ENCODE results near the gene MRC1. TPM values are rescaled to one million over a fixed set of nuclear protein-coding genes. Genes with fewer than 3 reads are reported as not detected.

The MRC1 gene
- total and polyA plus RNA-seq, 2 experiments from 2014 or later = 0.03 to 0.22 TPM

DNA sequence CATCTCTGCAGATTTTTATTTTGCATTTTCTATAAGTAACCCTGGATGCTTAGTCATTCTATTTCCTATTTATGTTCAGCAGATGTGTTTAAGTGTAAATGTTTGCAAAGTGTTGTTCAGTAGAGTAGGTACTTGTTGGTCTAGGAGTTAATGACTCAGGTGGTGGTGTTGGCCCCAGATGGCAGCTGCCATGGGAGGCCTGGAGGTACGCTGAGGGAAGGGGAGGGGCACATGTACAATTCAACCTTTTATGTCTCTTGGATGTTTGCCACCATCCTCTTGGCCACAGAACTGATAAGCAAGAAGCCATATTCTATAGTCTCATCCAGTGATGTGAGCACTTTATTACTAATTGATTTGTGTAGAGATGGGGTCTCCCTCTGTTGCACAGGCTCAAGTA is 74.5 kb downstream of the MRC1 start:
- TF ChIP-seq CTCF (IDR thresholded peaks at IDR 0.05; ENCODE audit: low read depth, low read length) = no peak
- Histone ChIP-seq H3K27ac (no peak overlapping the region), H3K4me1 (ENCODE audit: low read depth) (peaks cover 6% of the 10 kb centered on the region), H3K27me3 (no peaks in the 10 kb centered on the region), H3K36me3 (no peaks in the 10 kb centered on the region), H3K4me3 (no peak overlapping the region), H3K9me3 (ENCODE audit: low read depth) (no peaks in the 10 kb centered on the region)
- DNase-seq (ENCODE audit: low read depth in 1 of 2, low spot score in 1 of 2) = no peak

GRCh38 chr10:17888189-17888588 is 79.0 kb downstream of the MRC1 start:
- Histone ChIP-seq H3K9me3 (ENCODE audit: low read depth) (no peaks in the 10 kb centered on the region), H3K27ac (no peak overlapping the region), H3K4me1 (ENCODE audit: low read depth) (no peaks in the 10 kb centered on the region), H3K4me3 (no peak overlapping the region), H3K36me3 (no peaks in the 10 kb centered on the region), H3K27me3 (no peaks in the 10 kb centered on the region)
- no peak for TF ChIP-seq CTCF (IDR thresholded peaks at IDR 0.05; ENCODE audit: low read depth, low read length)
- no peak for DNase-seq (ENCODE audit: low read depth in 1 of 2, low spot score in 1 of 2)

DNA sequence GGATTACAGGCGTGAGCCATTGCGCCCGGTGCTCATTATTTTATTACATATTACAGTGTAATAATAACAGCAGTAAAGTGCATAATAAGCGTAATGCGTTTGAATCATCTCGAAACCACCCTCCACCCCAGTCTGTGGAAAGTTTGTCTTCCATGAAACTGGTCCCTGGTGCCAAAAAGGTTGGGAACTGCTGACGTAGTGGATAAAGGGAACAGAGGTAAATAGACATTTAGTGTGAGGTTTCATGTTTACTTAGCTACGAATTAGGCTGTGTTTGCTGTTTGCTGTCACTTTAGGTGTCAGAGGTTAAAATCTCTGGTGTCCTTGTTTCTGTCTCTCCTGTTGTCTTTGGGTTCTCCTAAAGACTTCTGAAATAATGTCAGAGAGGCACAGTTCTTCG is 82.3 kb downstream of the MRC1 start:
- H3K36me3 ChIP-seq = no peaks in the 10 kb centered on the region
- no peak overlapping the region for H3K27ac ChIP-seq
- no peaks in the 10 kb centered on the region for H3K9me3 ChIP-seq (ENCODE audit: low read depth)
- H3K4me3 ChIP-seq = no peak overlapping the region
- H3K27me3 ChIP-seq = no peaks in the 10 kb centered on the region
- TF ChIP-seq CTCF (IDR thresholded peaks at IDR 0.05; ENCODE audit: low read depth, low read length) = no peak
- H3K4me1 ChIP-seq (ENCODE audit: low read depth) = peaks cover 13% of the 10 kb centered on the region
- no peak for DNase-seq (ENCODE audit: low read depth in 1 of 2, low spot score in 1 of 2)

- Histone ChIP-seq H3K27me3 (no peaks in the 10 kb centered on the region), H3K9me3 (ENCODE audit: low read depth) (no peaks in the 10 kb centered on the region), H3K4me1 (ENCODE audit: low read depth) (peaks cover 9% of the 10 kb centered on the region), H3K27ac (no peak overlapping the region), H3K4me3 (no peak overlapping the region), H3K36me3 (no peaks in the 10 kb centered on the region)
- TF ChIP-seq CTCF (IDR thresholded peaks at IDR 0.05; ENCODE audit: low read depth, low read length) = no peak
- no peak for DNase-seq (ENCODE audit: low read depth in 1 of 2, low spot score in 1 of 2)
Measured at GRCh38 chr10:17904564-17904963, 95.4 kb downstream of the MRC1 start.

- DNase-seq (ENCODE audit: low read depth in 1 of 2, low spot score in 1 of 2) = no peak
- no peak for TF ChIP-seq CTCF (IDR thresholded peaks at IDR 0.05; ENCODE audit: low read depth, low read length)
- Histone ChIP-seq H3K36me3 (no peaks in the 10 kb centered on the region), H3K9me3 (ENCODE audit: low read depth) (no peaks in the 10 kb centered on the region), H3K27me3 (no peaks in the 10 kb centered on the region), H3K27ac (no peak overlapping the region), H3K4me1 (ENCODE audit: low read depth) (peaks cover 6% of the 10 kb centered on the region), H3K4me3 (no peak overlapping the region)
Measured at GRCh38 chr10:17905491-17905890, 96.3 kb downstream of the MRC1 start.

- DNase-seq (ENCODE audit: low read depth in 1 of 2, low spot score in 1 of 2) = no peak
- H3K4me3 ChIP-seq = no peak overlapping the region
- H3K4me1 ChIP-seq (ENCODE audit: low read depth) = peaks cover under 1% of the 10 kb centered on the region
- no peaks in the 10 kb centered on the region for H3K9me3 ChIP-seq (ENCODE audit: low read depth)
- H3K27me3 ChIP-seq = no peaks in the 10 kb centered on the region
- TF ChIP-seq CTCF (IDR thresholded peaks at IDR 0.05; ENCODE audit: low read depth, low read length) = no peak
- H3K36me3 ChIP-seq = no peaks in the 10 kb centered on the region
- H3K27ac ChIP-seq = no peak overlapping the region
Measured at GRCh38 chr10:17906002-17906401, 96.9 kb downstream of the MRC1 start.

All from cardiac muscle cell (in vitro differentiated cells and primary cell).